Stimulated activated CD4-positive, alpha-beta T cell treated with anti-CD3 and anti-CD28 coated beads, Interleukin-4, amount 100 ng/mL, for 4 hours (primary cell): ENCODE data around the gene OR4S1.
"Not testable (repeated sequence)": the region's sequence is repeated elsewhere in the genome, so short reads cannot be mapped to it uniquely, and the experiment has no call there.

Experiments
- DNase-seq, 2 experiments: peaks; one replicate each; pipeline ENCODE4 v3.0.0-alpha.2; 2020

The OR4S1 gene

GRCh38 chr11:48305923-48306322 is at the start of gene OR4S1:
TSS of gene OR4S1 (plus strand) at chr11:48306223. CDS start at chr11:48306223, 0 bp downstream.
- no peak for DNase-seq

DNA sequence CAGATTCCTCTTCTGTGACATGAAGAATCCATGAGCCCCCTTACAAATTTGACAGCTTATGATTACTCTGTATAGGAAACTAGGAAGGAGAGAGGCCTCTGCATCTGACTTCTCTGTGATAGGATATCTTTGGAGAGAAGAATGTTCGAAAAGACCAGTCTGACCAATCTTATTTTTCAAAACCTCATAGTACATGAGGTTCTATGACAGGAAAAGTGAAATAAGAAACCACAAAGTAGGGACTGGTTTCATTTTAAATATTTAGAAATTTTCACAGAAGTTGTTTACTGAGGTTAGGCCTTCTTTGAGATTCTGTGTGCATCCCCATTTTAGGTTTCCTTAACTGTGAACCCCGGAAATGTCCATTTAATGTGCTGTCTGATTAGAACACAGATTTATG is 44.4 kb upstream of the OR4S1 start:
- no peak for DNase-seq

DNA sequence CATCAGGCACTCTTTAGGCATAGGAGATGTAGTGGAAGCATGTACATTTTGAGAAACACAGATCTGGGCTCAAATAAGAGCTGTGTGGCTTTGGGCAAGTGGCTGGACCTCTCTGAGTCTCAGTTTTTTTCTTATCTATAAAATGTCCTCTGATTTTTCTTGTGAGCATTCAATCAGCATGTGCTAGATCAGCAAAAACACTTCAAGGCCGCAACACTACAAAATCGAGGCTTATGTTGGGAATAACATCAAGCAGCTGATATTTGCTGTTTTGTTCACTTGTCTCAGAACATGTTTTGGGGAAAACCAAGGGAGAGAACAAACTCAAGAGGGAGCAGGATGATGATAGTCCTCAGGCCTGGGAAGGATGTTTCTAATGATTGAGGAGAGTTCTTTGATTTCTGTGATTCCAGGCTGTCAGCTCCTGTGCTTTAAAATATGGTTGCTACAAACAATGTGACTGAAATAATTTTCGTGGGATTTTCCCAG is 42.6 kb upstream of the OR4S1 start, which contains the start of gene OR4X1:
OR4X1 (plus strand) TSS at position 439 of the 489 bp plus-strand sequence; CDS start at position 439, 0 bp downstream.
- no peak for DNase-seq

DNA sequence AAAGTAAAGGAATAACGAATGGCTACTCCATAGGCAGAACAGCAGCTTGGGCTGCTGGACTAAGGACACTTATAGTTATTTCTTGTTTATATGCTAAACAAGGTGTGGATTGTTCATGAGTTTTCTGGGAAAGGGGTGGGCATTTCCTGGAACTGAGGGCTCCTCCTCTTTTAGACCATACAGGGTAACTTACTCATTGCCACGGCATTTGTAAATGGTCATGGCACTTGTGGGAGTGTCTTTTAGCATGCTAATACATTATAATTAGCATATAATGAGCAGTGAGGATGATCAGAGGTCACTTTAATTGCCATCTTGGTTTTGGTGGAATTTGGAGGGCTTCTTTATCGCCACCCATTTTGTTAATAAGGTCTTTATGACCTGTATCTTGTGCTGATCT is 35.4 kb upstream of the OR4S1 start:
- DNase-seq: no peak

GRCh38 chr11:48272606-48273005 is 33.4 kb upstream of the OR4S1 start:
- DNase-seq: no peak

DNA sequence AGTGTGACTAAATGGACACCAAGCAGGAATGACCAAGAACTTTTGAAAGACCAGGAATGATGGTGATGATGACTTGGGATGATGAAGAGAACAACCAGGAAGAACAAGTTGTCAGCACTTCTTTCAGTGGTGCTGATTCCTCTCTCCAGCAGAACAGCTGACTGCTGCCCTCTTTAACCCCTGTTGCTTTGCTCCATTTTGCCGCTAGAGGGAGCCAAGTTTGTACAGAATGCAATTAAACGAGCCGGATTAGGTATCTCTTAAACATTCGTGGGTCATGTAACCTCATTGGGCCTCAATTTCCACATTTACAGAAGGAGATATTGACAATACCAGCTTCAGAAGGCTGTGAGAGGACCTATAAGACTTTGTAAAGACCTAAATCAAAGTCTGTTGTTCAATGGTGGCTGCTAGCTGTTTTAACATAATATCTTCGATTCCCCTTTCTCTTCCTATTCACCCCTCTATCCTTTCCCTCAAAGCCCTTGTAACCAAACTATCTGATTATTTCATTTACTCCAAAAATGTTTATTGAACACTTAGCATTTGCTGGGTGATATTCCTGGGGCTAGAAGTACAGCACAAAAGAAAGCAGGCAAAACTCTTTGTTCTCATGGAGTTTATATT is 1.9 kb downstream of the OR4S1 start:
- DNase-seq: peak; percentile 50 to 56

DNA sequence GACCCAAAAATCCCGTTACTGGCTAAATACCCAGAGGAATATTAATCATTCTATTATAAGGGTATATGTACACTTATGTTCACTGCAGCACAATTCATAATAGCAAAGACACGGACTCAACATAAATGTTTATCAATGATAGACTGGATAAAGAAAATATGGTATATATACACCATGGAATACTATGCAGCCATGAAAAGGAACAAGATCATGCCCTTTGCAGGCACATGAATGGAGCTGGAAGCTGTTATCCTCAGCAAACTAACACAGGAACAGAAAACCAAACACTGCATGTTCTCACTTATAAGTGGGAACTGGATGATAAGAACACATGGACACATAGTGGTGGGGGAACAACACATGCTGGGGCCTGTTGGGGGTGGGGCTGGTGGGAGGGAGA is 7.6 kb downstream of the OR4S1 start:
- not testable (repeated sequence) for DNase-seq

- not testable (repeated sequence) for DNase-seq
Observed at GRCh38 chr11:48319813-48320212, 13.8 kb downstream of the OR4S1 start.

DNA sequence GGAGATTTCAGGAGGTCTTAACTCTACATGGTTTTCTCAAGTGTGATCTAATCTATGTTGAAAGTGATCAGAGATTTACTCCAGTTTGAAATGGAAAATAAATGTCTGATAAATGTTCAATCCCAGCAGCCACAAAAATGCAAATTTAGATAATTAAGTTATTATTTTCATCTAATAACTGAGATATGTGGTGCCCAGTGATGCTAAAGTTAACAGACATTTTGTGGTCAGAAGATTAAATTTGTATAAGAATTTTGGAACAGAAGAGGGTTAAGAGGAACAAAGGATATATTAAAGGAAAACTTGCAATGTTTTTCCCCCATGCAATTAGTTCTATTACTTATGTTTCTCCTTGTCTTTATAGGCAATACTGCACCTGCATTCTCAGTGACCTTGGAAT is 18.6 kb downstream of the OR4S1 start, which contains the start of gene OR4C3:
OR4C3 (plus strand) TSS at position 301 of the 400 bp plus-strand sequence. CDS start 102 bp downstream, outside the sequence.
- not testable (repeated sequence) for DNase-seq

DNA sequence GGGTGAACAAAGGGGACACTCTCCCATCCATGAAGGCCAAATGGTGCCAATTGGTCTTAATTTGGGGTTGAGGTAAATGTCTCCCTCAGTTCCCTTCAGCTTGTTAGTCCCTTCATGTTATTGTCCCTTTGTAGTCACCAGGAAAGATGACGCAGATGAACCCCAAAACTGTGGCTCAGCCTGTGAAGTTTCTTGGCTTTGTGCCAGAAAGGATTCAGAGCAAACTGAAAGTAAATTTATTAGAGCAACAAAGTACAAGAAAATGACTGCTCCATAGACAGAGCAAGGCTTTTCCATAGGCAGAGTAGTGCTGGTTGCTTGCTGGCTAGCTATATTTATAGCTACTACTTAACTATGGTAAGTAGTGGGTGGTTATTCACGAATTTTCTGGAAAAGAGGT is 35.4 kb downstream of the OR4S1 start:
- no peak for DNase-seq

DNA sequence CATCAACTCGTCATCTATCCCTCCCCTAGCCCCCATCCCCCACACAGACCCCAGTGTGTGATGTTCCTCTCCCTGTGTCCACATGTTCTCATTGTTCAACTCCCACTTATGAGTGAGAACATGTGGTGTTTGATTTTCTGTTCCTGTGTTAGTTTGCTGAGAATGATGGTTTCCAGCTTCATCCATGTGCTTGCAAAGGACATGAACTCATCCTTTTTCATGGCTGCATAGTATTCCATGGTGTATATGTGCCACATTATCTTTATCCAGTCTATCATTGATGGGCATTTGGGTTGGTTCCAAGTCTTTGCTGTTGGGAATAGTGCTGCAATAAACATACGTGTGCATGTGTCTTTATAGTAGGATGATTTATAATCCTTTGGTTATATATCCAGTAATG is 36.5 kb downstream of the OR4S1 start:
- not testable (repeated sequence) for DNase-seq

DNA sequence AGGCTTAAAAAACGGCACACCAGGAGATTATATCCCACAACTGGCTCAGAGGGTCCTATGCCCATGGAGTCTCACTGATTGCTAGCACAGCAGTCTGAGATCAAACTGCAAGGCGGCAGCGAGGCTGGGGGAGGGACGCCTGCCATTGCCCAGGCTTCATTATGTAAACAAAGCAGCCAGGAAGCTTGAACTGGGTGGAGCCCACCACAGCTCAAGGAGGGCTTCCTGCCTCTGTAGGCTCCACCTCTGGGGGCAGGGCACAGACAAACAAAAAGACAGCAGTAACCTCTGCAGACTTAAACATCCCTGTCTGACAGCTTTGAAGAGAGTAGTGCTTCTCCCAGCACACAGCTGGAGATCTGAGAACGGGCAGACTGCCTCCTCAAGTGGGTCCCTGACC is 40.3 kb downstream of the OR4S1 start:
- not testable (repeated sequence) for DNase-seq

DNA sequence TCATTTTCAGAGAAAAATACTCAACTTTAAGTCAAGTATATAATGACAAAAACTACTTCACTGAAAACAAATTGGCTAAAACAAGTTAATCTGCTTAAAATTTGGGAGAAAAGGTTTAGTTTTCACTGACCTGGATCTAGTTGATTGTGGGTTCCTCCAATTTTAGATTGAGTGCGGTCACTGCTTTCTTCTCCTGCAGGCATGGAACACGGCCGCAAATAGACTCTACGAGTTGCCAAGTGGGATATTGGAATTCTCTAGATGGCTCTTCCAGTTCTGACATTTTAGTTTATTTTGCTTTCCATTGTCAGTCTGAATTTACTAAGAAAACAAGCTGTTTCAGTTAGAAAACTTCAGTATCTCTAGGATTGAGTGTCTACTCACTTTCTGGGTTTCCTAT is 48.0 kb downstream of the OR4S1 start:
- DNase-seq: no peak

GRCh38 chr11:48354677-48355076 is 48.7 kb downstream of the OR4S1 start:
- no peak for DNase-seq
